Measurements from ENCODE around the gene WDR54.
"Not testable (repeated sequence)": the region's sequence is repeated elsewhere in the genome, so short reads cannot be mapped to it uniquely, and the experiment has no call there.

The WDR54 gene

GRCh38 chr2:74458132-74458937 lies 36.8 kb downstream of the WDR54 start, which contains the start of gene WBP1:
WBP1 (plus strand) TSS chr2:74458438; CDS start chr2:74458603, 165 bp downstream.
- peak; percentile 99 for DNase-seq

GRCh38 chr2:74458938-74459363 lies 37.4 kb downstream of the WDR54 start:
- no peak for DNase-seq

DNA sequence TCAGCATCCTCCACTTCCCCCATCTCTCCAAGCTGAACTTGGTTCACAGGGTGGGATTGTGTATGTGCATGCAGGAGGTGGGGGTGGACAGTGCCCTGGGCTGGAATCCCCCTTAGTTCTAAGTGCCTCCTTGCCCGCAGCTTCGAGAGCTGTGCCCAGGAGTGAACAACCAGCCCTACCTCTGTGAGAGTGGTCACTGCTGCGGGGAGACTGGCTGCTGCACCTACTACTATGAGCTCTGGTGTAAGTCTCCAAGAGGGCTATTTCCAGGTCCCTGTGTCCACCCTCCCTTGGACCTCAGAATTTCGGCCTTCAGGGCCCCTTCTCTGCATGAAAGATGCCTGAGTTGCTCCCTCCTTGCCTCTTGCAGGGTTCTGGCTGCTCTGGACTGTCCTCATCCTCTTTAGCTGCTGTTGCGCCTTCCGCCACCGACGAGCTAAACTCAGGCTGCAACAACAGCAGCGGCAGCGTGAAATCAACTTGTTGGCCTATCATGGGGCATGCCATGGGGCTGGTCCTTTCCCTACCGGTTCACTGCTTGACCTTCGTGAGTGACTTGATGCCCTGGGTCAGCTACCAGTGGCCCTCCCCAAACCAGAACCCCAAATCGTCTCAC lies 38.1 kb downstream of the WDR54 start:
- not testable (repeated sequence) for DNase-seq

DNA sequence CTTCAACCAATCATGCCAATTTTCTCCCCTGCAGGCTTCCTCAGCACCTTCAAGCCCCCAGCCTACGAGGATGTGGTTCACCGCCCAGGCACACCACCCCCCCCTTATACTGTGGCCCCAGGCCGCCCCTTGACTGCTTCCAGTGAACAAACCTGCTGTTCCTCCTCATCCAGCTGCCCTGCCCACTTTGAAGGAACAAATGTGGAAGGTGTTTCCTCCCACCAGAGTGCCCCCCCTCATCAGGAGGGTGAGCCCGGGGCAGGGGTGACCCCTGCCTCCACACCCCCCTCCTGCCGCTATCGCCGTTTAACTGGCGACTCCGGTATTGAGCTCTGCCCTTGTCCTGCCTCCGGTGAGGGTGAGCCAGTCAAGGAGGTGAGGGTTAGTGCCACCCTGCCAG lies 38.7 kb downstream of the WDR54 start:
- DNase-seq: not testable (repeated sequence)

DNA sequence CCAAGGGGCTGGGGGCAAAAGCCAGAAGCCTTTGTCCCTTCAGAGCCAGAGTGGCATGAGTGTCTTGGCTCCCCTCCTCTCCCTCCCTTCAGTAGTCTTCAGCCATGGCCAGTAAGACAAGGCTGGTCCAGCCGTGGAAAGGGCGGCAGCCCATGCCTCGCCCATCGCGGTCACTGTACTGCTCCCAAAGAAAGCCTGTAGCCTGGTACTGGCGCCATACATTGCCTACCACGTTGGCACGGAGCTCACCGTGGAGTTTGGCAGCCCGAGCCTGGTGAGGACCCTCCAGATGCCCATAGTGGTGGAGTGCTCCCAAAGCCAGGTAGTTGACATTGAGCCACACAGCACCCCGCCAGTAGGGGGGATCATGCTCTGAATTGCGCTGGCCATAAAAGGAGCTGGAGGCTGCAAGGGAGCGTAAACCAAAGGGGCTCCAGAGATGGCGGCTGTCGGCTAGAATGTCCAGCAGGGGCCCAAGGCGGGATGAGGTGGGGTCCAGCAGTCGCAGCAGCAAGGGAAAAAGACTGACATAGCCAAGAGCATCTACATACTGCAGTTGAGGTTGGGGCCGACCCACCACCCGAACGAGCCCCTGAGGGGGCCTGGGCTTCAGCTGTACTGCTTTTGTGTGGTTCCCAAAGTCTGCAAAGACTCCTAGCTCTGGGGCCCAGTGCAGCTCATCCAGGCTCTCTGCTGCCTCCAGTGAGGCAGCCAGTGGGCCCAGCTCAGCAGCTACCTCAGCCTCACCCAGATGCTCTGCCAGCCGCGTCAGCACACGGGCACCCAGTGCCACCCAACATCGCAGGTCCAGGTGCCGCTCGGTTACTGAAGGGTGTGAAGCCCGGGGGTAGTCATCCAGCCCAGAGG lies 39.9 kb downstream of the WDR54 start:
- no peak for DNase-seq

DNA sequence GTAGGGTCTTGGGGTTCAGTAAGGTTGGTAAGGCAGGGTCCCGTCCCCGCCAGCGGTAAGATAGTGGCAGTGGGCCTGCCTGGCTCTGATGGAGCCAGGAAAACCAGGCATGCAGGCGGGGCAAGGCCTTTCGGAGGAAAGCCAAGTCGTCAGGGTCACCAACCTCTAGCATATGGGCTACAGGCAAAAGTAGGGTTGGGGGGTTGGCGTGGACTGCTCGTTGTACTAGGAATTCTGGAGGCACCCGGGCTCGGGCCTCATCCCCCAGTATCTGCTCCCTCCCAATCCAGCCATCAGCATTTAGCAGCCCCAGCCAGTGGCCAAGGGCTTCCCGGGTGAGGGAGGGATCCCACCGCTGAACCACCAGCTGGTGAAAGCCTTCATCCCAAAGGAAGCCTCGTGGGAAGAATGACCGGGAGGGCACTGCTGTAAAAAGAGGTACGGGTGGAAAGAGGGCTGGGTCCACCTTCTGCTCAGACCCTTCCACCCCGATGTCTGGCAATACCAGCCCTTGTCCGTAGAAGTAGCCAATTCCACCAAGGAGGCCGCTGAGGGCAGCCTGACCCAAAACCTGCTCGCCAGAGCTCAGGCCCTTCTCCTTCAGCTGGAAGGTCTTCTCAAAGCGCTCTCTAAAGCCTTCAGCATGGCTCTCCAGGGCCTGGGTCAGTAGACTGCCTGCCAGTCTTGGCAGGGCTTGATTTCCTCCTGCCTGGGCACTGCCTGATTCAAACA lies 40.7 kb downstream of the WDR54 start:
- DNase-seq: no peak

DNA sequence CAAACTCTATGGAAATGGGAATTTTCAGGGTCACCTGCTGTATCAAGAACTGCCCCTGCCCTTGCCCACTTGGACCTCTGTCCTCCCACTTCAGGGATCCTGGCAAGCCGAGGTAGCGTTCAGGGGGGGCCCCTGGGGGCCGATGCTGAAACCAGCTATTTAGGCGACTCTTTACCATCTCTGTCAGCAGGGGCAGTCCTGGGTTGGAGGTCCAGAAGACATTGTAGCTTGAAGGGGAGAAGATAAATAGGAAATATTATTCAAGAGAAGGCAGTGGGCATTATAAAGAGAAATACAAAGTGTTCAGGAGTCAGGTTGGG lies 41.2 kb downstream of the WDR54 start:
- DNase-seq: no peak

DNA sequence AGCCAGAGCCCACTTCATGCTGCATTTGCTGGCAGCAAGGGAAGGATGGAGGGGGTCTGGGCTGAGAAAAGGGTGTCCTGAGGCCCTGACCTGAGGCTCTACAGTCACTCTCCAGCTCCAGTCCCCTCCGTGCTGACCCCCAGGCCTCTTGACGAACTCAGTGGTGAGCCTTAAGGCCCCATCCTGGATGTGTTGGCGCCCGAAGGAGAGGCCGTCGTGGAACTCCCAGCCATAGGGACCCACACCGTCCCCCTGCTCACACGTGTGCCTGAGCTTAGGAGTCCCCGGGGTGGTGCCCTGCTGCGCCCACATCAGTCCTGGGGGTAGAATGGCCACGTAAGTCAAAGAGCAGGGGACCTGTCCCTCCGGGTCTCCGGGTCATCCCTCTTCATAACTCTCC lies 42.9 kb downstream of the WDR54 start:
- DNase-seq: no peak

GRCh38 chr2:74470742-74471141 lies 49.2 kb downstream of the WDR54 start:
- DNase-seq: not testable (repeated sequence)

GRCh38 chr2:74471332-74472065 lies 50.0 kb downstream of the WDR54 start:
- DNase-seq: no peak

- DNase-seq: peak; percentile 92
Measured at GRCh38 chr2:74472086-74472944, 50.8 kb downstream of the WDR54 start, which contains the start of gene MRPL53. MRPL53 (minus strand) TSS chr2:74472680; CDS start chr2:74472660, 20 bp downstream.

GRCh38 chr2:74472945-74473258 lies 51.4 kb downstream of the WDR54 start:
- DNase-seq: no peak

- DNase-seq: no peak
Measured at GRCh38 chr2:74474481-74474880, 53.0 kb downstream of the WDR54 start.

GRCh38 chr2:74474899-74475298 lies 53.4 kb downstream of the WDR54 start:
- no peak for DNase-seq

All from NCI-H774 (cell line).